NOMO-1 treated with DMSO at 0.1 percent for 48 hours (cell line): ENCODE data around the gene OR13C8.

Experiments used
- DNase-seq: peaks from one replicate; lab custom pipeline; 2025; ENCODE audit not compliant: unreplicated experiment; lab: John Stamatoyannopoulos, UW

OR13C8 gene

DNA sequence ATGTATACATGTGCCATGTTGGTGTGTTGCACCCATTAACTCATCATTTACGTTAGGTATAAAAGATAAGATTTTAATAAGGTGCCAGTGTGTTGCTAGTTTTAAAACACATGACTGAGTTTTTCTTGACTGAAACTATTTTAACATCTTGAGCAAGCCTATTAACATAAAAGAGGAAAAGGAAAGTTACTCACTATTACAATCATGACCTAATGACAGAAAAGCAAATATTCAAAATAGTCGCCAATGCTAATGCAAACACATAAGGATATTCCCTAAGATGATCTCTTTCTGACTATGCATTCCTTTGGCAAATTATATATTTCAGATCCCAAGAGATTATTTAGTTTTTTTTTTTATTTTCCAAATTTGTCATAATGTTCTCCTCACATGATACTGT, 42.2 kb downstream of the OR13C8 start:
- no peak for DNase-seq

GRCh38 chr9:104617418-104617817, 48.5 kb downstream of the OR13C8 start:
- no peak for DNase-seq

GRCh38 chr9:104618104-104618503, 49.1 kb downstream of the OR13C8 start, which contains the start of gene OR13C9:
OR13C9 (minus strand) TSS chr9:104618204; CDS start chr9:104618204, 0 bp downstream.
- DNase-seq, result no peak
